Astrocyte (in vitro differentiated cells and primary cell): ENCODE results near the gene ASB3. TPM values are rescaled to one million over a fixed set of nuclear protein-coding genes. Genes with fewer than 3 reads are reported as not detected.

Experiments
- DNase-seq: peaks from one replicate; pipeline ENCODE4 v3.0.0-alpha.2; 2010; ENCODE audit warnings: low read depth
- FAIRE-seq: peaks from 2 replicates; lab custom pipeline; 2011; peaks lifted over from hg19 to GRCh38; lab: Jason Lieb, UNC
- H2AFZ ChIP-seq: 2 replicates; pipeline ENCODE4 v1.6.0; 2012; ENCODE audit warnings: low read depth, low read length, inconsistent platforms
- H3K27ac ChIP-seq: 2 replicates; pipeline ENCODE4 v1.5.1; 2011; ENCODE audit warnings: low read depth, low read length, inconsistent platforms
- H3K27me3 ChIP-seq: 2 replicates; pipeline ENCODE4 v1.6.0; 2011; ENCODE audit warnings: low read length, inconsistent platforms; ENCODE audit not compliant: insufficient read depth
- H3K36me3 ChIP-seq: 2 replicates; pipeline ENCODE4 v1.5.1; 2011; ENCODE audit warnings: low read length, inconsistent platforms; ENCODE audit not compliant: insufficient read depth
- H3K4me1 ChIP-seq: 2 replicates; pipeline ENCODE4 v1.5.1; 2011; ENCODE audit warnings: low read length, inconsistent platforms; ENCODE audit not compliant: insufficient read depth
- H3K4me2 ChIP-seq: 2 replicates; pipeline ENCODE4 v1.6.0; 2012; ENCODE audit warnings: low read length, inconsistent platforms
- H3K4me3 ChIP-seq: 2 replicates; pipeline ENCODE4 v1.5.1; 2011; ENCODE audit warnings: low read depth, mild to moderate bottlenecking, low read length, inconsistent platforms; ENCODE audit not compliant: insufficient read depth
- H3K79me2 ChIP-seq: 2 replicates; pipeline ENCODE4 v1.6.0; 2012; ENCODE audit warnings: mild to moderate bottlenecking, low read length, inconsistent platforms; ENCODE audit not compliant: insufficient read depth
- H3K9ac ChIP-seq: 2 replicates; pipeline ENCODE4 v1.6.0; 2012; ENCODE audit warnings: mild to moderate bottlenecking, low read length, inconsistent platforms
- H3K9me3 ChIP-seq: 2 replicates; pipeline ENCODE4 v1.5.1; 2012; ENCODE audit warnings: low read depth, mild to moderate bottlenecking, low read length, inconsistent platforms; ENCODE audit not compliant: insufficient read depth
- H4K20me1 ChIP-seq: 2 replicates; pipeline ENCODE4 v1.6.0; 2012; ENCODE audit warnings: low read length, inconsistent platforms; ENCODE audit not compliant: insufficient read depth
- H3K27ac Mint-ChIP-seq: one replicate; pipeline ENCODE4 v1.8.0; 2021; ENCODE audit warnings: mild to moderate bottlenecking, mixed read lengths; ENCODE audit not compliant: unreplicated experiment
- H3K27me3 Mint-ChIP-seq: one replicate; pipeline ENCODE4 v1.8.0; 2021; ENCODE audit warnings: low read depth, mixed read lengths; ENCODE audit not compliant: unreplicated experiment
- H3K36me3 Mint-ChIP-seq: one replicate; pipeline ENCODE4 v1.8.0; 2021; ENCODE audit warnings: low read depth, mixed read lengths; ENCODE audit not compliant: unreplicated experiment
- H3K4me1 Mint-ChIP-seq: one replicate; pipeline ENCODE4 v1.8.0; 2021; ENCODE audit warnings: low read depth, mixed read lengths; ENCODE audit not compliant: unreplicated experiment
- H3K4me3 Mint-ChIP-seq: one replicate; pipeline ENCODE4 v1.8.0; 2021; ENCODE audit warnings: mild to moderate bottlenecking, moderate library complexity, mixed read lengths; ENCODE audit not compliant: unreplicated experiment
- H3K9me3 Mint-ChIP-seq: one replicate; pipeline ENCODE4 v1.8.0; 2021; ENCODE audit warnings: mild to moderate bottlenecking, mixed read lengths; ENCODE audit not compliant: unreplicated experiment
- CTCF ChIP-seq: IDR thresholded peaks from 2 replicates; pipeline ENCODE4 v1.5.1; 2011; ENCODE audit warnings: low read depth, mild to moderate bottlenecking, inconsistent platforms, low read length, moderate library complexity; ENCODE audit not compliant: insufficient read depth
- EZH2 ChIP-seq: IDR thresholded peaks from 2 replicates; pipeline ENCODE4 v1.6.1; 2012; ENCODE audit warnings: mild to moderate bottlenecking, low read length, inconsistent platforms; ENCODE audit not compliant: insufficient read depth
- total RNA-seq: library from RNA; stranded (reverse); gene quantifications from 2 replicates; pipeline ENCODE4 v1.2.1, GENCODE V29; 2021

Gene ASB3
- total RNA-seq, 1 donor from 2014 or later = 26.4 TPM

- Mint-ChIP-seq H3K4me3 (no peak overlapping the region), H3K27ac (no peak overlapping the region)
Measured at GRCh38 chr2:53828331-53828730, 41.6 kb upstream of the ASB3 start.

DNA sequence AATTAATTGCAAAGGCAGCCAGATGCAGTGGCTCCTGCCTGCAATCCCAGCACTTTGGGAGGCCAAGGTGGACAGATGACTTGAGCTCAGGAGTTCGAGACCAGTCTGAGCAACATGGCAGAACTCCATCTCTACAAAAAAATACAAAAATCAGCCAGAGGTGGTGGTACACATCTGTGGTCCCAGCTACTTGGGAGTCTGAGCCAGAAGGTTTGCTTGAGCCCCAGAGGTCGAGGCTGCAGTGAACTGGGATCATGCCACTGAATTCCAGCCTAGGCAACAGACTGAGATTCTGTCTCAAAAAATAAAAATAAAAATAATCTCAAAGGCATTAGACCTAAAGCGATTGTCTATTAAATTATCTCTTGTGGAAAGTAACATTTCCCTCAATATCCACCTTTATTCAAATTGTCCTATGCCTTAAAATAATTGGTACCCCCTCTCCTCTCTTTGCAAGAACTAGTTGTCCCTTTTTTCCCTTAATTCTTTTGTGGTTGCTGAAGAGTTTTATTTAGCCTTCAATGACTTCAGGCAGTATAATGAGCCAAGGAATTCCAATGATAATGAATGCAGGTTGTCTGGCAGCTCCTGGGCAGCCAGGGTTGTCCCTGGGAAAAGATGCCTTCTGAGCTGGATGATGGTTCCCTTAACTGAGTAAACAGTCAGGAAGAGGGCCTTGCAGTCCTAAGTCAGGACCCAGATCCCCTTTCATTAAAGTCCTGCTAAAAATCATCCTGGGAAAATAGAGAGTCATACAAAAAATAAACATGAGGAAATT is 40.8 kb upstream of the ASB3 start:
- Mint-ChIP-seq H3K27me3 (no peaks in the 10 kb centered on the region), H3K4me3 (no peak overlapping the region), H3K9me3 (no peaks in the 10 kb centered on the region), H3K4me1 (peaks cover 6% of the 10 kb centered on the region), H3K36me3 (peaks cover 4% of the 10 kb centered on the region), H3K27ac (no peak overlapping the region)
- Histone ChIP-seq H3K27me3 (no peaks in the 10 kb centered on the region), H3K79me2 (no peaks in the 10 kb centered on the region), H3K36me3 (peaks cover 4% of the 10 kb centered on the region), H2AFZ (no peak overlapping the region), H3K27ac (no peak overlapping the region), H3K4me2 (no peak overlapping the region), H3K9ac (no peak overlapping the region), H4K20me1 (no peaks in the 10 kb centered on the region), H3K9me3 (no peaks in the 10 kb centered on the region), H3K4me1 (no peaks in the 10 kb centered on the region), H3K4me3 (no peak overlapping the region)
- DNase-seq (peak; percentile 53), FAIRE-seq (no peak)
- no peak for TF ChIP-seq EZH2
- TF ChIP-seq CTCF = no peak

More at GRCh38 chr2:53828331-53828730, 41.6 kb upstream of the ASB3 start:
- no peak for TF ChIP-seq EZH2
- no peak for TF ChIP-seq CTCF
- no peaks in the 10 kb centered on the region for H3K27me3 ChIP-seq
- no peaks in the 10 kb centered on the region for H3K4me1 ChIP-seq
- H4K20me1 ChIP-seq = no peaks in the 10 kb centered on the region
- Mint-ChIP-seq H3K27me3 (no peaks in the 10 kb centered on the region), H3K36me3 (peaks cover 4% of the 10 kb centered on the region), H3K4me1 (peaks cover 6% of the 10 kb centered on the region), H3K9me3 (no peaks in the 10 kb centered on the region)
- no peaks in the 10 kb centered on the region for H3K79me2 ChIP-seq
- no peak overlapping the region for H2AFZ ChIP-seq
- H3K36me3 ChIP-seq = no peaks in the 10 kb centered on the region
- H3K9ac ChIP-seq = no peak overlapping the region
- H3K9me3 ChIP-seq = no peaks in the 10 kb centered on the region
- no peak overlapping the region for H3K27ac ChIP-seq
- FAIRE-seq = no peak
- H3K4me2 ChIP-seq = no peak overlapping the region
- no peak for DNase-seq
- no peak overlapping the region for H3K4me3 ChIP-seq
